Measurements from ENCODE around the gene MYBPHL.

MYBPHL gene

DNA sequence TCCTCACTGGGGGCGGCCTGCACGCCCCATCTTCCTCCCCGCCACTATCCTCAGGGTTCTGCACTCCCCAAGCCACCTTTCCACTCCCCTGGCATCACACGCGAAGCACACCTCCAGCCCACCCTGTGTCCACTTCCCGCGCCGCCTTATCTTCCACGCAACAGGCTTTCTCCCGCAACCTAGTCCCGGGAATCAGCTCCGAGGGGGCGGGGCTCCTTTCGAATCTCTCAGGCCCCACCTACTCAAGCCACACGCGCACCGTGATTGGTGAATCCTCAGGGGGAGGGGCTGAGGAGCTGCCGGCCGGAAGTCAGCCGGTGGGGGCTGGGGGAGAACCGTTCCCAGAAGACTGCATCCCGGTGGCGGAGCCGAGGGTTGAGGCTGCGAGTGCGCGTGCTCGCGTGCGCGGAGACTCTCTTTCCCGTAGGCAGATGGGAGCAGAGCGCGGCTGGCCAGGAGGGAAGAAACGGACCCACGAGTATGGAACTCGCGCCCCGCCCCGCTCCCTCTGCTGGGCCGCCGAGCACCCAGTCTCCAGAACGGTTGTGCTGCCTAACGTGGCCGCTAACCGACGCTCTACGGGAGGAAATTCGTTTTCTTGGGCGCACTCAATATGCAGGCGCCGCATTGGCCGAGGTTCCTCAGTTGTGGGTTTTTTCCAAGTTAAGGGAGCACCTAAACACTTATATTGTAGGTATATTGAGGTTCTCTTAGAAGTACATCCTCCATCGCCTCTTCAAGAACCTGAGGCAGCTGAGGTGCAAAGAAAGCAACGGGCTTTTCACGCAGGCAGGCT is 23.7 kb downstream of the MYBPHL start, which contains the start of gene PSRC1 (continued):
- TF ChIP-seq, protein P1, sequence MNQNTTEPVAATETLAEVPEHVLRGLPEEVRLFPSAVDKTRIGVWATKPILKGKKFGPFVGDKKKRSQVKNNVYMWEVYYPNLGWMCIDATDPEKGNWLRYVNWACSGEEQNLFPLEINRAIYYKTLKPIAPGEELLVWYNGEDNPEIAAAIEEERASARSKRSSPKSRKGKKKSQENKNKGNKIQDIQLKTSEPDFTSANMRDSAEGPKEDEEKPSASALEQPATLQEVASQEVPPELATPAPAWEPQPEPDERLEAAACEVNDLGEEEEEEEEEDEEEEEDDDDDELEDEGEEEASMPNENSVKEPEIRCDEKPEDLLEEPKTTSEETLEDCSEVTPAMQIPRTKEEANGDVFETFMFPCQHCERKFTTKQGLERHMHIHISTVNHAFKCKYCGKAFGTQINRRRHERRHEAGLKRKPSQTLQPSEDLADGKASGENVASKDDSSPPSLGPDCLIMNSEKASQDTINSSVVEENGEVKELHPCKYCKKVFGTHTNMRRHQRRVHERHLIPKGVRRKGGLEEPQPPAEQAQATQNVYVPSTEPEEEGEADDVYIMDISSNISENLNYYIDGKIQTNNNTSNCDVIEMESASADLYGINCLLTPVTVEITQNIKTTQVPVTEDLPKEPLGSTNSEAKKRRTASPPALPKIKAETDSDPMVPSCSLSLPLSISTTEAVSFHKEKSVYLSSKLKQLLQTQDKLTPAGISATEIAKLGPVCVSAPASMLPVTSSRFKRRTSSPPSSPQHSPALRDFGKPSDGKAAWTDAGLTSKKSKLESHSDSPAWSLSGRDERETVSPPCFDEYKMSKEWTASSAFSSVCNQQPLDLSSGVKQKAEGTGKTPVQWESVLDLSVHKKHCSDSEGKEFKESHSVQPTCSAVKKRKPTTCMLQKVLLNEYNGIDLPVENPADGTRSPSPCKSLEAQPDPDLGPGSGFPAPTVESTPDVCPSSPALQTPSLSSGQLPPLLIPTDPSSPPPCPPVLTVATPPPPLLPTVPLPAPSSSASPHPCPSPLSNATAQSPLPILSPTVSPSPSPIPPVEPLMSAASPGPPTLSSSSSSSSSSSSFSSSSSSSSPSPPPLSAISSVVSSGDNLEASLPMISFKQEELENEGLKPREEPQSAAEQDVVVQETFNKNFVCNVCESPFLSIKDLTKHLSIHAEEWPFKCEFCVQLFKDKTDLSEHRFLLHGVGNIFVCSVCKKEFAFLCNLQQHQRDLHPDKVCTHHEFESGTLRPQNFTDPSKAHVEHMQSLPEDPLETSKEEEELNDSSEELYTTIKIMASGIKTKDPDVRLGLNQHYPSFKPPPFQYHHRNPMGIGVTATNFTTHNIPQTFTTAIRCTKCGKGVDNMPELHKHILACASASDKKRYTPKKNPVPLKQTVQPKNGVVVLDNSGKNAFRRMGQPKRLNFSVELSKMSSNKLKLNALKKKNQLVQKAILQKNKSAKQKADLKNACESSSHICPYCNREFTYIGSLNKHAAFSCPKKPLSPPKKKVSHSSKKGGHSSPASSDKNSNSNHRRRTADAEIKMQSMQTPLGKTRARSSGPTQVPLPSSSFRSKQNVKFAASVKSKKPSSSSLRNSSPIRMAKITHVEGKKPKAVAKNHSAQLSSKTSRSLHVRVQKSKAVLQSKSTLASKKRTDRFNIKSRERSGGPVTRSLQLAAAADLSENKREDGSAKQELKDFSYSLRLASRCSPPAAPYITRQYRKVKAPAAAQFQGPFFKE (tag by site-specific recombination; IDR thresholded peaks at IDR 0.05; ENCODE audit: borderline replicate concordance) = no peak
- no peak for TF ChIP-seq ZNF132 (tag by site-specific recombination; IDR thresholded peaks at IDR 0.05; ENCODE audit: borderline replicate concordance)
- TF ChIP-seq ZNF843 (tag by site-specific recombination; IDR thresholded peaks at IDR 0.05) = peak; percentile 55; the same call in 1 of the 2 replicates
- no peak; the same call in none of the 2 replicates for TF ChIP-seq KLF8 (tag by site-specific recombination; IDR thresholded peaks at IDR 0.05)
- TF ChIP-seq ZNF391 (tag by site-specific recombination; IDR thresholded peaks at IDR 0.05; ENCODE audit: borderline replicate concordance, low read depth) = peak; percentile 22; the same call in 1 of the 2 replicates
- TF ChIP-seq SCRT2 (tag by site-specific recombination; IDR thresholded peaks at IDR 0.05) = peak; percentile 100
- TF ChIP-seq, protein P2, sequence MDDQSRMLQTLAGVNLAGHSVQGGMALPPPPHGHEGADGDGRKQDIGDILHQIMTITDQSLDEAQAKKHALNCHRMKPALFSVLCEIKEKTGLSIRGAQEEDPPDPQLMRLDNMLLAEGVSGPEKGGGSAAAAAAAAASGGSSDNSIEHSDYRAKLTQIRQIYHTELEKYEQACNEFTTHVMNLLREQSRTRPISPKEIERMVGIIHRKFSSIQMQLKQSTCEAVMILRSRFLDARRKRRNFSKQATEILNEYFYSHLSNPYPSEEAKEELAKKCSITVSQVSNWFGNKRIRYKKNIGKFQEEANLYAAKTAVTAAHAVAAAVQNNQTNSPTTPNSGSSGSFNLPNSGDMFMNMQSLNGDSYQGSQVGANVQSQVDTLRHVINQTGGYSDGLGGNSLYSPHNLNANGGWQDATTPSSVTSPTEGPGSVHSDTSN (CRISPR knock-in tag; IDR thresholded peaks at IDR 0.05) = no peak
- TF ChIP-seq, protein P3, sequence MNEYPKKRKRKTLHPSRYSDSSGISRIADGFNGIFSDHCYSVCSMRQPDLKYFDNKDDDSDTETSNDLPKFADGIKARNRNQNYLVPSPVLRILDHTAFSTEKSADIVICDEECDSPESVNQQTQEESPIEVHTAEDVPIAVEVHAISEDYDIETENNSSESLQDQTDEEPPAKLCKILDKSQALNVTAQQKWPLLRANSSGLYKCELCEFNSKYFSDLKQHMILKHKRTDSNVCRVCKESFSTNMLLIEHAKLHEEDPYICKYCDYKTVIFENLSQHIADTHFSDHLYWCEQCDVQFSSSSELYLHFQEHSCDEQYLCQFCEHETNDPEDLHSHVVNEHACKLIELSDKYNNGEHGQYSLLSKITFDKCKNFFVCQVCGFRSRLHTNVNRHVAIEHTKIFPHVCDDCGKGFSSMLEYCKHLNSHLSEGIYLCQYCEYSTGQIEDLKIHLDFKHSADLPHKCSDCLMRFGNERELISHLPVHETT (tag by site-specific recombination; IDR thresholded peaks at IDR 0.05) = peak; percentile 9; the same call in 1 of the 2 replicates
- TF ChIP-seq ZNF239 (tag by site-specific recombination; IDR thresholded peaks at IDR 0.05) = no peak
- no peak for TF ChIP-seq ZNF133 (tag by site-specific recombination; IDR thresholded peaks at IDR 0.05)
- TF ChIP-seq, protein P4, sequence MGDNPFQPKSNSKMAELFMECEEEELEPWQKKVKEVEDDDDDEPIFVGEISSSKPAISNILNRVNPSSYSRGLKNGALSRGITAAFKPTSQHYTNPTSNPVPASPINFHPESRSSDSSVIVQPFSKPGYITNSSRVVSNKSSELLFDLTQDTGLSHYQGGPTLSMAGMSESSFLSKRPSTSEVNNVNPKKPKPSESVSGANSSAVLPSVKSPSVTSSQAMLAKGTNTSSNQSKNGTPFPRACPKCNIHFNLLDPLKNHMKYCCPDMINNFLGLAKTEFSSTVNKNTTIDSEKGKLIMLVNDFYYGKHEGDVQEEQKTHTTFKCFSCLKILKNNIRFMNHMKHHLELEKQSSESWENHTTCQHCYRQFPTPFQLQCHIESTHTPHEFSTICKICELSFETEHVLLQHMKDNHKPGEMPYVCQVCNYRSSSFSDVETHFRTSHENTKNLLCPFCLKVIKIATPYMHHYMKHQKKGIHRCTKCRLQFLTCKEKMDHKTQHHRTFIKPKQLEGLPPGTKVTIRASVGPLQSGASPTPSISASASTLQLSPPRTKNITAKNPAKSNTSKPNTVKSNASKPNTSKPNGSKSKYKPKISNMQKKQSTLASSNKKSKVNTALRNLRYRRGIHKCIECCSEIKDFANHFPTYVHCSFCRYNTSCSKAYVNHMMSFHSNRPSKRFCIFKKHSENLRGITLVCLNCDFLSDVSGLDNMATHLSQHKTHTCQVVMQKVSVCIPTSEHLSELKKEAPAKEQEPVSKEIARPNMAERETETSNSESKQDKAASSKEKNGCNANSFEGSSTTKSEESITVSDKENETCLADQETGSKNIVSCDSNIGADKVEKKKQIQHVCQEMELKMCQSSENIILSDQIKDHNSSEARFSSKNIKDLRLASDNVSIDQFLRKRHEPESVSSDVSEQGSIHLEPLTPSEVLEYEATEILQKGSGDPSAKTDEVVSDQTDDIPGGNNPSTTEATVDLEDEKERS (tag by site-specific recombination; IDR thresholded peaks at IDR 0.05) = no peak
- TF ChIP-seq, protein P5, sequence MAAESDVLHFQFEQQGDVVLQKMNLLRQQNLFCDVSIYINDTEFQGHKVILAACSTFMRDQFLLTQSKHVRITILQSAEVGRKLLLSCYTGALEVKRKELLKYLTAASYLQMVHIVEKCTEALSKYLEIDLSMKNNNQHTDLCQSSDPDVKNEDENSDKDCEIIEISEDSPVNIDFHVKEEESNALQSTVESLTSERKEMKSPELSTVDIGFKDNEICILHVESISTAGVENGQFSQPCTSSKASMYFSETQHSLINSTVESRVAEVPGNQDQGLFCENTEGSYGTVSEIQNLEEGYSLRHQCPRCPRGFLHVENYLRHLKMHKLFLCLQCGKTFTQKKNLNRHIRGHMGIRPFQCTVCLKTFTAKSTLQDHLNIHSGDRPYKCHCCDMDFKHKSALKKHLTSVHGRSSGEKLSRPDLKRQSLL (tag by site-specific recombination; IDR thresholded peaks at IDR 0.05) = no peak
- no peak for TF ChIP-seq ZNF114 (tag by site-specific recombination; IDR thresholded peaks at IDR 0.05)
- no peak for TF ChIP-seq SETDB1 (IDR thresholded peaks at IDR 0.05; ENCODE audit: insufficient read length, low read length)
- no peak for TF ChIP-seq ZNF560 (tag by site-specific recombination; IDR thresholded peaks at IDR 0.05; ENCODE audit: borderline replicate concordance)
- TF ChIP-seq, protein P6, sequence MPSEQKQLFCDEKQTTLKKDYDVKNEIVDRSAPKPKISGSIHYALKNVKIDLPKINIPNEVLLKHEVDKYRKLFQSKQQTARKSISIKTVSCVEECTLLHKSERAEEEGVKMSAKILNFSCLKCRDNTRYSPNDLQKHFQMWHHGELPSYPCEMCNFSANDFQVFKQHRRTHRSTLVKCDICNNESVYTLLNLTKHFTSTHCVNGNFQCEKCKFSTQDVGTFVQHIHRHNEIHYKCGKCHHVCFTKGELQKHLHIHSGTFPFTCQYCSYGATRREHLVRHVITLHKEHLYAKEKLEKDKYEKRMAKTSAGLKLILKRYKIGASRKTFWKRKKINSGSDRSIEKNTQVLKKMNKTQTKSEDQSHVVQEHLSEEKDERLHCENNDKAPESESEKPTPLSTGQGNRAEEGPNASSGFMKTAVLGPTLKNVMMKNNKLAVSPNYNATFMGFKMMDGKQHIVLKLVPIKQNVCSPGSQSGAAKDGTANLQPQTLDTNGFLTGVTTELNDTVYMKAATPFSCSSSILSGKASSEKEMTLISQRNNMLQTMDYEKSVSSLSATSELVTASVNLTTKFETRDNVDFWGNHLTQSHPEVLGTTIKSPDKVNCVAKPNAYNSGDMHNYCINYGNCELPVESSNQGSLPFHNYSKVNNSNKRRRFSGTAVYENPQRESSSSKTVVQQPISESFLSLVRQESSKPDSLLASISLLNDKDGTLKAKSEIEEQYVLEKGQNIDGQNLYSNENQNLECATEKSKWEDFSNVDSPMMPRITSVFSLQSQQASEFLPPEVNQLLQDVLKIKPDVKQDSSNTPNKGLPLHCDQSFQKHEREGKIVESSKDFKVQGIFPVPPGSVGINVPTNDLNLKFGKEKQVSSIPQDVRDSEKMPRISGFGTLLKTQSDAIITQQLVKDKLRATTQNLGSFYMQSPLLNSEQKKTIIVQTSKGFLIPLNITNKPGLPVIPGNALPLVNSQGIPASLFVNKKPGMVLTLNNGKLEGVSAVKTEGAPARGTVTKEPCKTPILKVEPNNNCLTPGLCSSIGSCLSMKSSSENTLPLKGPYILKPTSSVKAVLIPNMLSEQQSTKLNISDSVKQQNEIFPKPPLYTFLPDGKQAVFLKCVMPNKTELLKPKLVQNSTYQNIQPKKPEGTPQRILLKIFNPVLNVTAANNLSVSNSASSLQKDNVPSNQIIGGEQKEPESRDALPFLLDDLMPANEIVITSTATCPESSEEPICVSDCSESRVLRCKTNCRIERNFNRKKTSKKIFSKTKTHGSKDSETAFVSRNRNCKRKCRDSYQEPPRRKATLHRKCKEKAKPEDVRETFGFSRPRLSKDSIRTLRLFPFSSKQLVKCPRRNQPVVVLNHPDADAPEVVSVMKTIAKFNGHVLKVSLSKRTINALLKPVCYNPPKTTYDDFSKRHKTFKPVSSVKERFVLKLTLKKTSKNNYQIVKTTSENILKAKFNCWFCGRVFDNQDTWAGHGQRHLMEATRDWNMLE (tag by site-specific recombination; conservative IDR thresholded peaks at IDR 0.05; ENCODE audit: low read depth) = 0 out of 2 replicates have a peak, but pooled peaks have one; percentile 19
- TF ChIP-seq, protein P7, sequence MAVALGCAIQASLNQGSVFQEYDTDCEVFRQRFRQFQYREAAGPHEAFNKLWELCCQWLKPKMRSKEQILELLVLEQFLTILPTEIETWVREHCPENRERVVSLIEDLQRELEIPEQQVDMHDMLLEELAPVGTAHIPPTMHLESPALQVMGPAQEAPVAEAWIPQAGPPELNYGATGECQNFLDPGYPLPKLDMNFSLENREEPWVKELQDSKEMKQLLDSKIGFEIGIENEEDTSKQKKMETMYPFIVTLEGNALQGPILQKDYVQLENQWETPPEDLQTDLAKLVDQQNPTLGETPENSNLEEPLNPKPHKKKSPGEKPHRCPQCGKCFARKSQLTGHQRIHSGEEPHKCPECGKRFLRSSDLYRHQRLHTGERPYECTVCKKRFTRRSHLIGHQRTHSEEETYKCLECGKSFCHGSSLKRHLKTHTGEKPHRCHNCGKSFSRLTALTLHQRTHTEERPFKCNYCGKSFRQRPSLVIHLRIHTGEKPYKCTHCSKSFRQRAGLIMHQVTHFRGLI (tag by site-specific recombination; IDR thresholded peaks at IDR 0.05) = 0 out of 2 replicates have a peak, but pooled peaks have one; percentile 8

Data from HEK293 (cell line).